HUES64 (cell line): Measurements from ENCODE around the gene GNB3.
A peak's percentile ranks its signal among the peaks of the same experiment; 100 is the strongest.

Experiments used
- H3K27ac ChIP-seq: 2 replicates; pipeline ENCODE4 v1.7.0; 2013; ENCODE audit warnings: low read depth, low read length, inconsistent platforms
- H3K27me3 ChIP-seq: 2 replicates; pipeline ENCODE4 v1.6.1; 2013; ENCODE audit warnings: mild to moderate bottlenecking, low read length; ENCODE audit not compliant: insufficient read depth
- H3K36me3 ChIP-seq: 2 replicates; pipeline ENCODE4 v1.6.1; 2013; ENCODE audit warnings: mild to moderate bottlenecking, low read length; ENCODE audit not compliant: insufficient read depth
- H3K4me1 ChIP-seq: 2 replicates; pipeline ENCODE4 v1.6.1; 2013; ENCODE audit warnings: mild to moderate bottlenecking, low read length, moderate library complexity; ENCODE audit not compliant: insufficient read depth
- H3K4me3 ChIP-seq: 2 replicates; pipeline ENCODE4 v1.5.1; 2013; ENCODE audit warnings: mild to moderate bottlenecking, low read length, moderate library complexity
- H3K9ac ChIP-seq: 2 replicates; pipeline ENCODE4 v1.6.1; 2013; ENCODE audit warnings: mild to moderate bottlenecking, low read depth, low read length
- H3K9me3 ChIP-seq: 2 replicates; pipeline ENCODE4 v1.6.1; 2013; ENCODE audit warnings: low read depth, low read length; ENCODE audit not compliant: insufficient read depth
- WGBS: fragments of 150-250, 120-280 bp; methylation state at CpG from one replicate; pipeline ENCODE4 v1.1.7; 2013; ENCODE audit warnings: missing lambda C conversion rate; 5-methylcytosine and 5-hydroxymethylcytosine counted together

The GNB3 gene

DNA sequence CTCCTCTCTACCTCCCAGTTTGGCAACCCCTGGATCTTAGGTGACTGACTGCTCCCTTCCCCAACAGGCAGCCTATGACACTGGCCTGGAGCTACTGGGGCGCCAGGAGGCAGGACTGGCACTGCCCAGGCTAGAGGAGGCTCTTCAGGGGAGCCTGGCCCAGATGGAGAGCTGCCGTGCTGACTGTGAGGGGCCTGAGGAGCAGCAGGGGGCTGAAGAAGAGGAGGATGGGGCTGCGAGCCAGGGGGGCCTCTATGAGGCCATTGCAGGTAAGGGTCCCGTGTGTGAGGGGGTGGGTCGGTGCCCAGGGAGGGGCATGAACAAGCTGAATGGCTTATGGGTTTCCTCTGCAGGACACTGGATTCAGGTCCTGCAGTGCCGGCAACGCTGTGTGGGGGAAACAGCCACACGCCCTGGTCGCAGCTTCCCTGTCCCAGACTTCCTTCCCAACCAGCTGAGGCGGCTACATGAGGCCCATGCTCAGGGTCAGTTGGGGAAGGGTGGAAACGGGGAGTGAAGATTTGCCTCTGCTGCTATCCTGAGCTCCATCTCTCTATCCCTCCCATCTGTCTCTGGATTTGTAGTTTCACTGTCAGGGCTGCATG is 10.3 kb upstream of the GNB3 start:
- H3K27me3 ChIP-seq: peaks cover under 1% of the 10 kb centered on the region; the same call in 1 of the 2 replicates
- WGBS: 89% methylated on average over 11 of the region's 11 CpGs
- peak overlapping the region; percentile 97; the same call in 1 of the 2 replicates for H3K4me3 ChIP-seq
- peaks cover 49% of the 10 kb centered on the region for H3K36me3 ChIP-seq
- H3K9ac ChIP-seq: no peak overlapping the region
- peaks cover 11% of the 10 kb centered on the region for H3K4me1 ChIP-seq
- no peak overlapping the region for H3K27ac ChIP-seq
- H3K9me3 ChIP-seq: no peaks in the 10 kb centered on the region

- Histone ChIP-seq H3K4me3 (no peak overlapping the region), H3K27me3 (no peaks in the 10 kb centered on the region; the same call in 1 of the 2 replicates), H3K9me3 (no peaks in the 10 kb centered on the region), H3K4me1 (peaks cover 11% of the 10 kb centered on the region), H3K27ac (no peak overlapping the region), H3K9ac (no peak overlapping the region), H3K36me3 (peaks cover 51% of the 10 kb centered on the region)
- 91% methylated on average over 6 of the region's 6 CpGs for WGBS
Measured at GRCh38 chr12:6830999-6831398, 9.7 kb upstream of the GNB3 start.

DNA sequence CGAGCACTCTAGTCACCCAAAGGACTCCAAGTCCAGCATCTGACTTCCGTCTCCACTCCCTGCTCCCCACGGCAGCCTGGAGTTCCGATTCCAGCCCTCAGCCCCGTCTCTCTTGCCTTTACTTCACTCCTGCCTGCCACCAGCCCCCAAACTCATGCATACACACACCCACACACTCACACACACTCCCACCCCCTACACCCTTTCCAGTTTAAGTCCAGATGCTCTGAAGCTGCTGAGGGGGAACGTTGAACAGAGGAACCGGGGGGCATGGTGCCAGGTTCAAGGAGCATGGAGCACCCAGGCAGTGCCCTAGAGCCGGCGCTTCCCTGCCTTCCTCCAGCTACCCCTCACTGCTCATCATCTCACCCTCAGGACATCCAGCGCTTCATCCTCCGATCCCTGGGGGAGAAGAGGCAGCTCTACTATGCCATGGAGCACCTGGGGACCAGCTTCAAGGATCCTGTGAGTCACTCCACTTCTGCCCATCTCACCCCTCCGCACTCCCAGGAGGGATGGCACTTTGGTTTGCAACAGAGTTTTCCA is 9.2 kb upstream of the GNB3 start:
- WGBS: 96% methylated on average over 12 of the region's 12 CpGs
- Histone ChIP-seq H3K9me3 (no peaks in the 10 kb centered on the region), H3K27ac (no peak overlapping the region), H3K27me3 (no peaks in the 10 kb centered on the region), H3K4me3 (no peak overlapping the region), H3K36me3 (peaks cover 57% of the 10 kb centered on the region), H3K9ac (no peak overlapping the region), H3K4me1 (peaks cover 11% of the 10 kb centered on the region)

GRCh38 chr12:6832125-6832524 is 8.6 kb upstream of the GNB3 start:
- Histone ChIP-seq H3K4me1 (peaks cover 9% of the 10 kb centered on the region), H3K27me3 (no peaks in the 10 kb centered on the region), H3K9ac (no peak overlapping the region), H3K4me3 (no peak overlapping the region), H3K36me3 (peaks cover 63% of the 10 kb centered on the region), H3K9me3 (no peaks in the 10 kb centered on the region), H3K27ac (no peak overlapping the region)
- over 99% methylated on average over 4 of the region's 4 CpGs for WGBS

- Histone ChIP-seq H3K27me3 (no peaks in the 10 kb centered on the region), H3K36me3 (peaks cover 75% of the 10 kb centered on the region)
Measured at GRCh38 chr12:6833189-6833890, 7.4 kb upstream of the GNB3 start.

DNA sequence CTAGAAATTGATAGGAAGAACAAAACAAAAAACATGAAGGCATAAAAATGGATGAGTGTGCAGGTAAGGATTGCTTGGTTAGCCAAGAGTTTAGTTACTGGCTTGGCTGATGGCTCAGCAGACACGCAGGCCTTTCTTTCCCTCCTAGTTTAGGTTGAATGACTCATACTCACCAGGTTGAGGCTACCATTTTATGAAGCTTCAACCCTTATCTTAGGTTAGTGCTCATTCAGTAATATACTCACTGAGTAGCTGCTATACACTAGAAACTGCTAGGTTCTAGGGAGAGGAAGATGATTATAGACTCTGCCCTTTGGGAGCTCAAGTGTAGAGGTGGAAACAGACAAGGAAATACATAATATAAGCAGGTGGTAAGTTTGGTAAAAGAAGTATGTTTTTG is 6.5 kb upstream of the GNB3 start:
- 78% methylated on average over 1 of the region's 1 CpG for WGBS

More at GRCh38 chr12:6833189-6833890, 7.4 kb upstream of the GNB3 start:
- no peak overlapping the region for H3K9ac ChIP-seq
- 0 out of 2 replicates have a peak, but pooled peaks cover 7% of the 10 kb centered on the region for H3K4me1 ChIP-seq
- H3K9me3 ChIP-seq: no peaks in the 10 kb centered on the region
- no peak overlapping the region for H3K4me3 ChIP-seq
- H3K27ac ChIP-seq: no peak overlapping the region
- WGBS: 95% methylated on average over 6 of the region's 6 CpGs

GRCh38 chr12:6834873-6835272 is 5.9 kb upstream of the GNB3 start:
- Histone ChIP-seq H3K4me3 (no peak overlapping the region), H3K36me3 (peaks cover 88% of the 10 kb centered on the region), H3K27ac (no peak overlapping the region), H3K9me3 (no peaks in the 10 kb centered on the region), H3K4me1 (peaks cover 12% of the 10 kb centered on the region; the same call in 1 of the 2 replicates), H3K27me3 (no peaks in the 10 kb centered on the region), H3K9ac (no peak overlapping the region)
- 89% methylated on average over 5 of the region's 5 CpGs for WGBS

More for the DNA sequence above, 6.5 kb upstream of the GNB3 start:
- Histone ChIP-seq H3K9me3 (no peaks in the 10 kb centered on the region), H3K27me3 (no peaks in the 10 kb centered on the region), H3K27ac (no peak overlapping the region), H3K4me1 (0 out of 2 replicates have a peak, but pooled peaks cover 9% of the 10 kb centered on the region), H3K9ac (no peak overlapping the region), H3K4me3 (no peak overlapping the region), H3K36me3 (peaks cover 84% of the 10 kb centered on the region)

GRCh38 chr12:6836851-6837250 is 3.9 kb upstream of the GNB3 start:
- Histone ChIP-seq H3K9me3 (no peaks in the 10 kb centered on the region), H3K4me3 (no peak overlapping the region), H3K27ac (no peak overlapping the region), H3K9ac (no peak overlapping the region), H3K36me3 (peaks cover 78% of the 10 kb centered on the region), H3K27me3 (no peaks in the 10 kb centered on the region), H3K4me1 (peaks cover 12% of the 10 kb centered on the region; the same call in 1 of the 2 replicates)
- 88% methylated on average over 16 of the region's 16 CpGs for WGBS

DNA sequence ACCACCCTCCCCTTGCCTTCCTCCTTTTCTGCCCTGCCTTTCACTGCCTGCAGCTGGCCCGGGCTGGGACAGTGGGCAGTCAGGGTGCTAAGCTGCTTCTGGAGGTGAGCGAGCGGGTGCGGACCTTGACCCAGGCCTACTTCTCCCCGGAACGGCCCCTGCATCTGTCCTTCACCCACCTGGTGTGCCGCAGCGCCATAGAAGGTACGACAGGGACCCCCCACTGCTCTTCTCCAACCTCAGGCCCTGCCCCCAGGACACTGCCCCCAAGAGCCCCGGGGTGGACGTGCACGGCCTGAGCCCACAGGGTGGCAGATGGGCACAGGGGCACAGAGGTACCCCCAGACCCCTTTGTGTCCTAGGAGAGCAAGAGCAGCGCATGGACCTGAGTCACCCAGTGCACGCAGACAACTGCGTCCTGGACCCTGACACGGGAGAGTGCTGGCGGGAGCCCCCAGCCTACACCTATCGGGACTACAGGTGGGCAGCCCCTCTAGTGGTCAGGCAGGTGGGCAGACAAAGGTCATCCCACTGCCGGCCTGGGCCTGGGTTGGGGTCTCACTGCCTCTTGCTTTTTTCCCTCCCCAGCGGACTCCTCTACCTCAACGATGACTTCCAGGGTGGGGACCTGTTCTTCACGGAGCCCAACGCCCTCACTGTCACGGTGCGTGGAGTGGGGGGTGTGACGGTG is 3.2 kb upstream of the GNB3 start:
- Histone ChIP-seq H3K27me3 (no peaks in the 10 kb centered on the region), H3K4me1 (peaks cover 12% of the 10 kb centered on the region; the same call in 1 of the 2 replicates), H3K36me3 (peaks cover 79% of the 10 kb centered on the region), H3K27ac (no peak overlapping the region), H3K9me3 (no peaks in the 10 kb centered on the region), H3K9ac (no peak overlapping the region), H3K4me3 (no peak overlapping the region)
- WGBS: 94% methylated on average over 26 of the region's 26 CpGs

DNA sequence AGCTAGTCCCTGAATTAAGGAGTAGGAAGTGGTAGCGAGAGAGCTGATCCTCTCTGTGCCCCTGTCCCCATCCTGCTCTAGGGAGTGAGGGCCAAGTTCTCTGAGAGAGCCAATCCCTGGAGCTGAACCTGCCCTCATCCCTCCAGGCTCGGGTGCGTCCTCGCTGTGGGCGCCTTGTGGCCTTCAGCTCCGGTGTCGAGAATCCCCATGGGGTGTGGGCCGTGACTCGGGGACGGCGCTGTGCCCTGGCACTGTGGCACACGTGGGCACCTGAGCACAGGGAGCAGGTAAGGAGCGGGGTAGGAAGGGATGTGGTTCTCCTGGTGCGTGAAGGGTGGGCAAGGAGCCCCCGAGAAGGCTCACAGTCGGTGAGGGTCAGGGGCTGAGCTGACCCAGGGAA is 1.9 kb upstream of the GNB3 start:
- Histone ChIP-seq H3K27ac (no peak overlapping the region), H3K36me3 (peaks cover 76% of the 10 kb centered on the region), H3K4me1 (peaks cover 12% of the 10 kb centered on the region; the same call in 1 of the 2 replicates), H3K4me3 (no peak overlapping the region), H3K9ac (no peak overlapping the region), H3K27me3 (no peaks in the 10 kb centered on the region), H3K9me3 (no peaks in the 10 kb centered on the region)
- WGBS: 94% methylated on average over 16 of the region's 16 CpGs
